HepG2 (cell line): Measurements from ENCODE around the gene TCF25. TPM values are rescaled to one million over a fixed set of nuclear protein-coding genes. Genes with fewer than 3 reads are reported as not detected.

Experiments used
- PHF21A ChIP-seq: sonication (generic); formaldehyde crosslinking; IDR thresholded peaks from 2 replicates; pipeline ENCODE4 v1.5.0; 2020; ENCODE audit warnings: mild to moderate bottlenecking, missing genetic modification reagents
- SMAD9 ChIP-seq: sonication (generic); formaldehyde crosslinking; IDR thresholded peaks from 2 replicates; pipeline ENCODE4 v1.5.1; 2020; ENCODE audit warnings: mild to moderate bottlenecking, missing genetic modification reagents
- SMARCC2 ChIP-seq: fragments of 450-650 bp; IDR thresholded peaks from 2 replicates; pipeline ENCODE4 v1.6.1; 2017; ENCODE audit warnings: antibody characterized with exemption, mild to moderate bottlenecking
- SPEN ChIP-seq: sonication (generic); formaldehyde crosslinking; IDR thresholded peaks from 2 replicates; pipeline ENCODE4 v1.5.1; 2020; ENCODE audit warnings: low read depth, mild to moderate bottlenecking, missing genetic modification reagents
- SRSF4 ChIP-seq: fragments of 200-400 bp; formaldehyde crosslinking; IDR thresholded peaks from one replicate; pipeline ENCODE4 v1.6.1; 2018; ENCODE audit warnings: mild to moderate bottlenecking, low read depth, low read length, moderate library complexity; ENCODE audit not compliant: poor library complexity, severe bottlenecking
- YEATS2 ChIP-seq: sonication (generic); formaldehyde crosslinking; IDR thresholded peaks from 2 replicates; pipeline ENCODE4 v1.4.0; 2020; ENCODE audit warnings: missing genetic modification reagents, borderline replicate concordance
- ZNF615 ChIP-seq: sonication (generic); formaldehyde crosslinking; IDR thresholded peaks from 2 replicates; pipeline ENCODE4 v1.5.0; 2020; ENCODE audit warnings: mild to moderate bottlenecking, missing genetic modification reagents, borderline replicate concordance
- ZNF878 ChIP-seq: sonication (generic); formaldehyde crosslinking; IDR thresholded peaks from 2 replicates; pipeline ENCODE4 v1.8.1; 2023; ENCODE audit warnings: mild to moderate bottlenecking, missing genetic modification reagents, moderate library complexity
- ZSCAN21 ChIP-seq: sonication (generic); formaldehyde crosslinking; IDR thresholded peaks from 2 replicates; pipeline ENCODE4 v1.8.0; 2022; ENCODE audit warnings: mild to moderate bottlenecking, missing genetic modification reagents, moderate library complexity, borderline replicate concordance
- polyA plus RNA-seq, 8 experiments: library from polyadenylated mRNA; depleted of rRNA in 3 of 8; stranded (reverse) in 7 of 8; unstranded in 1 of 8; fragments of >200 nt; fragmentation: Illumina TruSeq in 4 of 8; extraction: Trizol in 4 of 8; gene quantifications; 2 replicates each; pipeline versions ENCODE4 v1.2.1 to v1.2.3, GENCODE V29; 2011 to 2016; ENCODE audit warnings: low read depth in 4 of 8, missing spikeins in 1 of 8, mixed read lengths in 1 of 8; ENCODE audit not compliant: insufficient read depth in 1 of 8
- total RNA-seq, 5 experiments: library from RNA; depleted of rRNA; stranded (reverse); fragments of >200 nt; fragmentation: Illumina TruSeq; extraction: Trizol; gene quantifications; 2 replicates each; pipeline ENCODE4 v1.2.3, GENCODE V29; 2016; ENCODE audit warnings: low read depth in 1 of 5
- TF ChIP-seq, protein P1 (sequence below): sonication (generic); formaldehyde crosslinking; IDR thresholded peaks from 2 replicates; pipeline ENCODE4 v1.5.1; 2020; ENCODE audit warnings: missing genetic modification reagents, mild to moderate bottlenecking, borderline replicate concordance
- TF ChIP-seq, protein P2 (sequence below): sonication (generic); formaldehyde crosslinking; IDR thresholded peaks from 2 replicates; pipeline ENCODE4 v1.5.0; 2020; ENCODE audit warnings: mild to moderate bottlenecking, missing genetic modification reagents, borderline replicate concordance
- TF ChIP-seq, protein P3 (sequence below): sonication (generic); formaldehyde crosslinking; IDR thresholded peaks from 2 replicates; pipeline ENCODE4 v1.4.0; 2020; ENCODE audit warnings: missing genetic modification reagents; ENCODE audit errors: not compliant biosample characterization
- TF ChIP-seq, protein P4 (sequence below): sonication (generic); formaldehyde crosslinking; IDR thresholded peaks from 2 replicates; pipeline ENCODE4 v1.8.0; 2022; ENCODE audit warnings: mild to moderate bottlenecking, missing genetic modification reagents
- TF ChIP-seq, protein P5 (sequence below): sonication (generic); formaldehyde crosslinking; IDR thresholded peaks from 2 replicates; pipeline ENCODE4 v1.8.1; 2023; ENCODE audit warnings: missing genetic modification reagents, mild to moderate bottlenecking, borderline replicate concordance
- TF ChIP-seq, protein P6 (sequence below): sonication (generic); formaldehyde crosslinking; IDR thresholded peaks from 2 replicates; pipeline ENCODE4 v1.4.0; 2020; ENCODE audit warnings: missing genetic modification reagents
- TF ChIP-seq, protein P7 (sequence below): sonication (generic); formaldehyde crosslinking; IDR thresholded peaks from 2 replicates; pipeline ENCODE4 v1.4.0; 2020; ENCODE audit warnings: mild to moderate bottlenecking, missing genetic modification reagents
- TF ChIP-seq, protein P8 (sequence below): sonication (generic); formaldehyde crosslinking; IDR thresholded peaks from 2 replicates; pipeline ENCODE4; 2020; ENCODE audit warnings: missing genetic modification reagents, mild to moderate bottlenecking, borderline replicate concordance

Gene TCF25
- total and polyA plus RNA-seq, 2 of the 13 experiments (the other 11 are each of a cell fraction or from before 2014, with no cell fraction given), result 138 to 206 TPM

DNA sequence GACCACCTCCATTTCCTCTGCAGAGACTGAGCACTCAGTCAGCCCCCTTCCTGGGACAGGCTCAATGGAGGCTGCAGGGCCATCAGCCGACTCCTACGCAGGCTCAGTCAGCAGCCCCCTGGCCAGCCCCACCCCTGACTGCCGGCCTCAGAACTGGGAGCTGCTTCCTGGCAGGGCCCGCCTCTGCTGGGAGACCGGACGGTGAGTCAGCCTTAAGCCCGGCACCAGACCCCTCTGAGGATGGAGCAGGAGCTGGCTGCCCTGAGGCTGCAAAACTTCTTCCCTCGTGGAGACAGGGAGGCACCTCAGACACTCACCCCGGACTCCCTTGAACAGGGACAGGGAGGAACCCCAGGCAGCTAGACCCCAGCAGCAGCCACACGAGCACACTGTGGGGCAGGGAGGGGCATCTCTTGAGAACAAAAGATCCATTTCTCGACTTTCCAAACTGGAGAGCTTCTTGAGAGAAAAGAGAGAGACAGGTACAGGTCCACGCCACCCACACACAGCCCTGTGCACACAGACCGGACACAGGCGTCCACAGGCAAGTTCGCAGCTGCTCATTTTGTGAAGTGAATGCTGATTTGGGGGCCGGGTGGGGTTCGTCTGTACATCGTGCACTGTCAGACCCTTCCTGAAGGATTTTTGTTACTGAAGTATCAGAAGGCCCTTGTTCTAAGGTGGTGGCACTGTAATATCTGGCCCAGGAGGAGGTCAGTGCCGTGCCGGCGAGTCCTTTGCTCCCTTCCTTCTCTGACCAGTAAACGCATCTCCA is 48.5 kb downstream of the TCF25 start (continued):
- TF ChIP-seq, protein P1, sequence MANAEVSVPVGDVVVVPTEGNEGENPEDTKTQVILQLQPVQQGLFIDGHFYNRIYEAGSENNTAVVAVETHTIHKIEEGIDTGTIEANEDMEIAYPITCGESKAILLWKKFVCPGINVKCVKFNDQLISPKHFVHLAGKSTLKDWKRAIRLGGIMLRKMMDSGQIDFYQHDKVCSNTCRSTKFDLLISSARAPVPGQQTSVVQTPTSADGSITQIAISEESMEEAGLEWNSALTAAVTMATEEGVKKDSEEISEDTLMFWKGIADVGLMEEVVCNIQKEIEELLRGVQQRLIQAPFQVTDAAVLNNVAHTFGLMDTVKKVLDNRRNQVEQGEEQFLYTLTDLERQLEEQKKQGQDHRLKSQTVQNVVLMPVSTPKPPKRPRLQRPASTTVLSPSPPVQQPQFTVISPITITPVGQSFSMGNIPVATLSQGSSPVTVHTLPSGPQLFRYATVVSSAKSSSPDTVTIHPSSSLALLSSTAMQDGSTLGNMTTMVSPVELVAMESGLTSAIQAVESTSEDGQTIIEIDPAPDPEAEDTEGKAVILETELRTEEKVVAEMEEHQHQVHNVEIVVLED, result 0 out of 2 replicates have a peak, but pooled peaks have one; percentile 27
- TF ChIP-seq ZNF615 (CRISPR knock-in tag) (peak; percentile 95), ZSCAN21 (CRISPR knock-in tag) (no peak), YEATS2 (peak; percentile 35; the same call in 1 of the 2 replicates), PHF21A (peak; percentile 72), ZNF878 (CRISPR knock-in tag) (peak; percentile 78; the same call in 1 of the 2 replicates), SRSF4 (no peak), SPEN (CRISPR knock-in tag) (peak; percentile 66; the same call in 1 of the 2 replicates), SMARCC2 (no peak), SMAD9 (CRISPR knock-in tag) (no peak)
- TF ChIP-seq, protein P2, sequence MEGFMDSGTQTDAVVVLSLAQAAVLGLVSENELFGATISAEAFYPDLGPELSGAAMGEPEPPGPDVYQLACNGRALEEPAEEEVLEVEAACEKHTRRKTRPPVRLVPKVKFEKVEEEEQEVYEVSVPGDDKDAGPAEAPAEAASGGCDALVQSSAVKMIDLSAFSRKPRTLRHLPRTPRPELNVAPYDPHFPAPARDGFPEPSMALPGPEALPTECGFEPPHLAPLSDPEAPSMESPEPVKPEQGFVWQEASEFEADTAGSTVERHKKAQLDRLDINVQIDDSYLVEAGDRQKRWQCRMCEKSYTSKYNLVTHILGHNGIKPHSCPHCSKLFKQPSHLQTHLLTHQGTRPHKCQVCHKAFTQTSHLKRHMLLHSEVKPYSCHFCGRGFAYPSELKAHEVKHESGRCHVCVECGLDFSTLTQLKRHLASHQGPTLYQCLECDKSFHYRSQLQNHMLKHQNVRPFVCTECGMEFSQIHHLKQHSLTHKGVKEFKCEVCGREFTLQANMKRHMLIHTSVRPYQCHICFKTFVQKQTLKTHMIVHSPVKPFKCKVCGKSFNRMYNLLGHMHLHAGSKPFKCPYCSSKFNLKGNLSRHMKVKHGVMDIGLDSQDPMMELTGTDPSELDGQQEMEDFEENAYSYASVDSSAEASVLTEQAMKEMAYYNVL (CRISPR knock-in tag), result no peak
- TF ChIP-seq, protein P3, sequence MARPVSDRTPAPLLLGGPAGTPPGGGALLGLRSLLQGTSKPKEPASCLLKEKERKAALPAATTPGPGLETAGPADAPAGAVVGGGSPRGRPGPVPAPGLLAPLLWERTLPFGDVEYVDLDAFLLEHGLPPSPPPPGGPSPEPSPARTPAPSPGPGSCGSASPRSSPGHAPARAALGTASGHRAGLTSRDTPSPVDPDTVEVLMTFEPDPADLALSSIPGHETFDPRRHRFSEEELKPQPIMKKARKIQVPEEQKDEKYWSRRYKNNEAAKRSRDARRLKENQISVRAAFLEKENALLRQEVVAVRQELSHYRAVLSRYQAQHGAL (CRISPR knock-in tag), result no peak
- TF ChIP-seq, protein P4, sequence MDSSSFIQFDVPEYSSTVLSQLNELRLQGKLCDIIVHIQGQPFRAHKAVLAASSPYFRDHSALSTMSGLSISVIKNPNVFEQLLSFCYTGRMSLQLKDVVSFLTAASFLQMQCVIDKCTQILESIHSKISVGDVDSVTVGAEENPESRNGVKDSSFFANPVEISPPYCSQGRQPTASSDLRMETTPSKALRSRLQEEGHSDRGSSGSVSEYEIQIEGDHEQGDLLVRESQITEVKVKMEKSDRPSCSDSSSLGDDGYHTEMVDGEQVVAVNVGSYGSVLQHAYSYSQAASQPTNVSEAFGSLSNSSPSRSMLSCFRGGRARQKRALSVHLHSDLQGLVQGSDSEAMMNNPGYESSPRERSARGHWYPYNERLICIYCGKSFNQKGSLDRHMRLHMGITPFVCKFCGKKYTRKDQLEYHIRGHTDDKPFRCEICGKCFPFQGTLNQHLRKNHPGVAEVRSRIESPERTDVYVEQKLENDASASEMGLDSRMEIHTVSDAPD (CRISPR knock-in tag), result peak; percentile 58; the same call in 1 of the 2 replicates
- TF ChIP-seq, protein P5, sequence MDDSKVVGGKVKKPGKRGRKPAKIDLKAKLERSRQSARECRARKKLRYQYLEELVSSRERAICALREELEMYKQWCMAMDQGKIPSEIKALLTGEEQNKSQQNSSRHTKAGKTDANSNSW, result no peak
- TF ChIP-seq, protein P6, sequence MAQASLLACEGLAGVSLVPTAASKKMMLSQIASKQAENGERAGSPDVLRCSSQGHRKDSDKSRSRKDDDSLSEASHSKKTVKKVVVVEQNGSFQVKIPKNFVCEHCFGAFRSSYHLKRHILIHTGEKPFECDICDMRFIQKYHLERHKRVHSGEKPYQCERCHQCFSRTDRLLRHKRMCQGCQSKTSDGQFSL (CRISPR knock-in tag), result no peak
- TF ChIP-seq, protein P7, sequence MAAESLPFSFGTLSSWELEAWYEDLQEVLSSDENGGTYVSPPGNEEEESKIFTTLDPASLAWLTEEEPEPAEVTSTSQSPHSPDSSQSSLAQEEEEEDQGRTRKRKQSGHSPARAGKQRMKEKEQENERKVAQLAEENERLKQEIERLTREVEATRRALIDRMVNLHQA (CRISPR knock-in tag), result no peak
- TF ChIP-seq, protein P8, sequence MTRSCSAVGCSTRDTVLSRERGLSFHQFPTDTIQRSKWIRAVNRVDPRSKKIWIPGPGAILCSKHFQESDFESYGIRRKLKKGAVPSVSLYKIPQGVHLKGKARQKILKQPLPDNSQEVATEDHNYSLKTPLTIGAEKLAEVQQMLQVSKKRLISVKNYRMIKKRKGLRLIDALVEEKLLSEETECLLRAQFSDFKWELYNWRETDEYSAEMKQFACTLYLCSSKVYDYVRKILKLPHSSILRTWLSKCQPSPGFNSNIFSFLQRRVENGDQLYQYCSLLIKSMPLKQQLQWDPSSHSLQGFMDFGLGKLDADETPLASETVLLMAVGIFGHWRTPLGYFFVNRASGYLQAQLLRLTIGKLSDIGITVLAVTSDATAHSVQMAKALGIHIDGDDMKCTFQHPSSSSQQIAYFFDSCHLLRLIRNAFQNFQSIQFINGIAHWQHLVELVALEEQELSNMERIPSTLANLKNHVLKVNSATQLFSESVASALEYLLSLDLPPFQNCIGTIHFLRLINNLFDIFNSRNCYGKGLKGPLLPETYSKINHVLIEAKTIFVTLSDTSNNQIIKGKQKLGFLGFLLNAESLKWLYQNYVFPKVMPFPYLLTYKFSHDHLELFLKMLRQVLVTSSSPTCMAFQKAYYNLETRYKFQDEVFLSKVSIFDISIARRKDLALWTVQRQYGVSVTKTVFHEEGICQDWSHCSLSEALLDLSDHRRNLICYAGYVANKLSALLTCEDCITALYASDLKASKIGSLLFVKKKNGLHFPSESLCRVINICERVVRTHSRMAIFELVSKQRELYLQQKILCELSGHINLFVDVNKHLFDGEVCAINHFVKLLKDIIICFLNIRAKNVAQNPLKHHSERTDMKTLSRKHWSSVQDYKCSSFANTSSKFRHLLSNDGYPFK (CRISPR knock-in tag), result peak; percentile 95
